ENCODE data around the gene STN1.

STN1 gene

GRCh38 chr10:103899312-103899711 lies 18.7 kb downstream of the STN1 start:
- TF ChIP-seq EZH2phosphoT487 (IDR thresholded peaks at IDR 0.05; ENCODE audit: low read depth), result no peak
- TF ChIP-seq, protein P1, sequence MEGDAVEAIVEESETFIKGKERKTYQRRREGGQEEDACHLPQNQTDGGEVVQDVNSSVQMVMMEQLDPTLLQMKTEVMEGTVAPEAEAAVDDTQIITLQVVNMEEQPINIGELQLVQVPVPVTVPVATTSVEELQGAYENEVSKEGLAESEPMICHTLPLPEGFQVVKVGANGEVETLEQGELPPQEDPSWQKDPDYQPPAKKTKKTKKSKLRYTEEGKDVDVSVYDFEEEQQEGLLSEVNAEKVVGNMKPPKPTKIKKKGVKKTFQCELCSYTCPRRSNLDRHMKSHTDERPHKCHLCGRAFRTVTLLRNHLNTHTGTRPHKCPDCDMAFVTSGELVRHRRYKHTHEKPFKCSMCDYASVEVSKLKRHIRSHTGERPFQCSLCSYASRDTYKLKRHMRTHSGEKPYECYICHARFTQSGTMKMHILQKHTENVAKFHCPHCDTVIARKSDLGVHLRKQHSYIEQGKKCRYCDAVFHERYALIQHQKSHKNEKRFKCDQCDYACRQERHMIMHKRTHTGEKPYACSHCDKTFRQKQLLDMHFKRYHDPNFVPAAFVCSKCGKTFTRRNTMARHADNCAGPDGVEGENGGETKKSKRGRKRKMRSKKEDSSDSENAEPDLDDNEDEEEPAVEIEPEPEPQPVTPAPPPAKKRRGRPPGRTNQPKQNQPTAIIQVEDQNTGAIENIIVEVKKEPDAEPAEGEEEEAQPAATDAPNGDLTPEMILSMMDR (IDR thresholded peaks at IDR 0.05; ENCODE audit: low read depth, low read length), result no peak

DNA sequence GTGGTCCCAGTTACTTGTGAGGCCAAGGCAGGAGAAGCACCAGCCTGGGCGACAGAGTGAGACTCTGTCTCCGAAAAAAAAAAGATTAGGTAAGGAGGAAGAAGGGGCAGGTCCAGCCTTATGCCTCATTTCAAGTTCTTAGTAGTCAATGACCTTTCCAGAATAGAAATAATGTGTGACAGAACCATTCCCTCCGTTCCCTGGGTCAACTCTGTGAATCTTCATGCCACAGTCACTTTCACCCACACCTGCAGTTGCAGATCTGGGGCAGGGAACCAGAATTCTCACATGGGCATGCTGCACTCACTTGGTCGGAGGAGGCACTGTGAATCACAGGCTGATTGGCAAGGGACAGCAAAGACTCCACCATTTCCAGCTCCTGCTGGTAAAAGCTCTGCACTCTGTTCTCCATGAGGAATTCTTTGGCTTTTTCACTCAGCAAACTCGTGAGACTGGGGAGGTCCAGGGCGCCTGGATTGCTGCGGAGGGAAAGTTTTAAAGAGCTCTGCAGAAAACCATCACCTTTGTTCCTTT lies 20.7 kb downstream of the STN1 start:
- no peaks in the 10 kb centered on the region for H3K4me1 ChIP-seq (ENCODE audit: low read length)
- no peaks in the 10 kb centered on the region for H3K9me3 ChIP-seq (ENCODE audit: insufficient read depth, low read length)
- no peak overlapping the region for H3K27ac ChIP-seq (ENCODE audit: low read length)
- H3K79me2 ChIP-seq (ENCODE audit: low read length), result no peaks in the 10 kb centered on the region
- no peaks in the 10 kb centered on the region for H3K36me3 ChIP-seq (replicated peaks; ENCODE audit: low read depth, low read length)
- H3K4me3 ChIP-seq (ENCODE audit: low read length), result no peak overlapping the region
- H3K27me3 ChIP-seq (ENCODE audit: low read depth, low read length), result no peaks in the 10 kb centered on the region
- no peak overlapping the region for H3K4me2 ChIP-seq (ENCODE audit: low read length)
- H3K9ac ChIP-seq (ENCODE audit: low read length), result no peak overlapping the region
- TF ChIP-seq, protein P1 (IDR thresholded peaks at IDR 0.05; ENCODE audit: low read depth, low read length), result no peak
- no peak for TF ChIP-seq EZH2phosphoT487 (IDR thresholded peaks at IDR 0.05; ENCODE audit: low read depth)
- H2AFZ ChIP-seq (ENCODE audit: low read depth, low read length), result no peak overlapping the region
- H4K20me1 ChIP-seq (ENCODE audit: insufficient read depth, low read length), result no peaks in the 10 kb centered on the region

More at GRCh38 chr10:103899312-103899711, 18.7 kb downstream of the STN1 start:
- H3K4me3 ChIP-seq (ENCODE audit: low read length), result no peak overlapping the region
- H3K9me3 ChIP-seq (ENCODE audit: insufficient read depth, low read length), result no peaks in the 10 kb centered on the region
- no peaks in the 10 kb centered on the region for H3K4me1 ChIP-seq (ENCODE audit: low read length)
- no peak overlapping the region for H3K4me2 ChIP-seq (ENCODE audit: low read length)
- H2AFZ ChIP-seq (ENCODE audit: low read depth, low read length), result no peak overlapping the region
- no peak overlapping the region for H3K9ac ChIP-seq (ENCODE audit: low read length)
- H3K79me2 ChIP-seq (ENCODE audit: low read length), result no peaks in the 10 kb centered on the region
- no peak overlapping the region for H3K27ac ChIP-seq (ENCODE audit: low read length)
- no peaks in the 10 kb centered on the region for H3K27me3 ChIP-seq (ENCODE audit: low read depth, low read length)
- no peaks in the 10 kb centered on the region for H4K20me1 ChIP-seq (ENCODE audit: insufficient read depth, low read length)
- no peaks in the 10 kb centered on the region for H3K36me3 ChIP-seq (replicated peaks; ENCODE audit: low read depth, low read length)

DNA sequence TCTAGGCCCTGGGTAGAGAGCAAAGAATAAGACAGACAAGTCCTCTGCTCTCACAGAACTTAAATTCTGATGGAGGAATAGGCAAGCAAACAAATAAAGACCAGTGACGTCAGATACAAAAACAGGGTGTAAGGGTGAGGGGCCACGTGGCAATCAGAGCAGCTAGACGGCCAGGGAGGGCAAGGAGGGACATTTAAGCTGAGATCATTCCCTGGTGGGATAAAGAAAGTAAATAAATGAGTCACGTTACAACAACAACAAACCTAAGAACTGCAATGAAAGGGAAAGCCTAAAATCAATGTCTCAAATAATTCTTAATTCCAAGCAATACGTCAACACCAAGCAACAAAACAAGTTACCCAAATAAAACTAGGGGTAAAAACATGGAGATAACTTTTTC lies 21.8 kb downstream of the STN1 start:
- Histone ChIP-seq H3K9ac (ENCODE audit: low read length) (no peak overlapping the region), H2AFZ (ENCODE audit: low read depth, low read length) (no peak overlapping the region), H3K4me3 (ENCODE audit: low read length) (no peak overlapping the region), H3K79me2 (ENCODE audit: low read length) (no peaks in the 10 kb centered on the region), H3K27me3 (ENCODE audit: low read depth, low read length) (no peaks in the 10 kb centered on the region), H3K4me2 (ENCODE audit: low read length) (no peak overlapping the region), H3K9me3 (ENCODE audit: insufficient read depth, low read length) (no peaks in the 10 kb centered on the region), H3K27ac (ENCODE audit: low read length) (no peak overlapping the region), H4K20me1 (ENCODE audit: insufficient read depth, low read length) (no peaks in the 10 kb centered on the region), H3K4me1 (ENCODE audit: low read length) (peaks cover 10% of the 10 kb centered on the region), H3K36me3 (replicated peaks; ENCODE audit: low read depth, low read length) (no peaks in the 10 kb centered on the region)
- TF ChIP-seq, protein P1 (IDR thresholded peaks at IDR 0.05; ENCODE audit: low read depth, low read length), result no peak
- TF ChIP-seq EZH2phosphoT487 (IDR thresholded peaks at IDR 0.05; ENCODE audit: low read depth), result no peak

DNA sequence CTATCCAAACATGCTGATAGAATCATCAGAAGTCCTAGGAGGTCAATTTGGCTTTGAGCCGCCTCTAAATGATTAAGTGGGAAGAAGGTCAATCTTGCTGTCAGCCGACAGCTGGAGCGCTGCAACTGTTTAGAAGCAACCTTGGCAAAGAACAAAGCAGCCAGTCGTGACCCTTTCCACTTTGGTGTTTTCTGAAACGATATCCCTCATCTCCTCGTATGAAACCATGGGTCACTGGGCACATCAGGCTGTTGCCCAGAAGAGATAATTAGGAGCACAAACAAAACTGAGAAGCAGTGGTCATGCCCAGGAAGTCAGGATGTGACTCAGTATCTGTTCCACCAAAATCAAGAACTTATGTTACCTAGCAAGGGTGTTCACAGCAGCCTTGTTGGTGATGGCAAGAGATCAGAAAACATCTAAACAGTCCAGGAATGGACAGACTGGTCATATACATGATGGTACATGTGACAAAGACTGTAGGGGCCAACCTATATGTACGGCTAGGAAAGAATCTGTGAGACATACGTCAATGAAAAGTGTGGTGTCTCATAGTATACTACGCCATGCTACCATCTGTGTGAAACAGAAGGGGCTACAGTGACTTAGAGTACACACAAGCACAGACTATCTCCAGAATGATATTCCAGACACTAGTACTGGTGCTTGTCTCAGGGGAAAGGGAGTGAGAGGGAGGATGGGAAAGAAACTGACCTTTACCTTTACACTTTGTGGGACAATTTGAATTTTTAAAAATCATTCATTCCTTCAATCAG lies 22.4 kb downstream of the STN1 start:
- Histone ChIP-seq H3K27ac (ENCODE audit: low read length) (no peak overlapping the region), H3K4me3 (ENCODE audit: low read length) (no peak overlapping the region), H2AFZ (ENCODE audit: low read depth, low read length) (no peak overlapping the region), H3K27me3 (ENCODE audit: low read depth, low read length) (no peaks in the 10 kb centered on the region), H4K20me1 (ENCODE audit: insufficient read depth, low read length) (no peaks in the 10 kb centered on the region), H3K9me3 (ENCODE audit: insufficient read depth, low read length) (no peaks in the 10 kb centered on the region), H3K4me1 (ENCODE audit: low read length) (peaks cover 10% of the 10 kb centered on the region), H3K9ac (ENCODE audit: low read length) (no peak overlapping the region), H3K36me3 (replicated peaks; ENCODE audit: low read depth, low read length) (no peaks in the 10 kb centered on the region), H3K79me2 (ENCODE audit: low read length) (no peaks in the 10 kb centered on the region), H3K4me2 (ENCODE audit: low read length) (no peak overlapping the region)
- no peak for TF ChIP-seq EZH2phosphoT487 (IDR thresholded peaks at IDR 0.05; ENCODE audit: low read depth)
- TF ChIP-seq, protein P1 (IDR thresholded peaks at IDR 0.05; ENCODE audit: low read depth, low read length), result no peak

All from OCI-LY3 (cell line).